Stromal cell of bone marrow (primary cell): ENCODE data around the gene PKHD1.

Experiments used
- DNase-seq: peaks from one replicate; pipeline ENCODE4 v3.0.0-alpha.2; 2012; ENCODE audit warnings: low read depth

PKHD1 gene

GRCh38 chr6:52042141-52042885 is 45.1 kb downstream of the PKHD1 start:
- DNase-seq: no peak

GRCh38 chr6:52041134-52041533 is 46.3 kb downstream of the PKHD1 start:
- DNase-seq: no peak

- DNase-seq: no peak
Measured at GRCh38 chr6:52027699-52028098, 59.7 kb downstream of the PKHD1 start.

GRCh38 chr6:52024451-52025068 is 62.9 kb downstream of the PKHD1 start:
- DNase-seq: no peak

DNA sequence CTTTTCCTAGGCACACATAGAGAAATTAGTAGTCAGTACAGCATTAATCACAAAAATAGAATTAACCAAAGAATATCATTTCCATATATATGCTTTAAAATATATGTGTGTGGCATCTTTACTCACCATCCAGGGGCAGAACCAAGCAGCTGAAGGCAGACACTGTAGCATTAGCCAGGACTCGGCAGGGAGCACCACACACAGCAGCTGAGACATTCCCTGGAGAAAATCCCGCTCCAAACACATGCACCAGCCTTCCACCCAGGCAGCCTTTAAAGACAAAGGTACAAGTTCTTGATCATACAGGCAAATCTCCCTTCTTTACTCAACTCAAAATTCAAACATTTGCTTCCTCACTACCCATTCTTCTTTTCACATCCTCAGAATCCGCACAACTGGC is 64.7 kb downstream of the PKHD1 start:
- no peak for DNase-seq

GRCh38 chr6:52020945-52021570 is 66.4 kb downstream of the PKHD1 start:
- peak; percentile 10 for DNase-seq

DNA sequence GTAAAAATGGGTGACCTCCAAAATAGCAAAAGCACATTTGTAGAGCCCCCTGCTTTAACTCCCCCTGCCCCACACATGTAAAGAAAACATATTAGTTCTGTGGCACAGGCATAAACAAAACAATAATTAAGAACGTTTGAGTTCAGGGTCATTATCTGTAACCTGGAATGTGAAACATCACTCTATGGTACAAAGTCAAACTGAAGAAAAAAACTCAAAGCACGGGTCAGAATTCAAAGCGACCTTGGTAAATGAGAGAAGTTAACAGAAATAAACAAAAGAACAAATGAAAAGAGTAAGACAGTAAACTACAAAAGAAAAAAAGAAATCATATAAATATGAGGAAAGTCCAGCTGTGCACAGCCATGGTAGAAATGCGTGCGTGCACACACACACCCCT is 67.5 kb downstream of the PKHD1 start:
- no peak for DNase-seq

- DNase-seq: no peak
Measured at GRCh38 chr6:52019092-52019491, 68.3 kb downstream of the PKHD1 start.

GRCh38 chr6:52016915-52017748 is 70.3 kb downstream of the PKHD1 start:
- no peak for DNase-seq

GRCh38 chr6:52015953-52016352 is 71.5 kb downstream of the PKHD1 start:
- no peak for DNase-seq

DNA sequence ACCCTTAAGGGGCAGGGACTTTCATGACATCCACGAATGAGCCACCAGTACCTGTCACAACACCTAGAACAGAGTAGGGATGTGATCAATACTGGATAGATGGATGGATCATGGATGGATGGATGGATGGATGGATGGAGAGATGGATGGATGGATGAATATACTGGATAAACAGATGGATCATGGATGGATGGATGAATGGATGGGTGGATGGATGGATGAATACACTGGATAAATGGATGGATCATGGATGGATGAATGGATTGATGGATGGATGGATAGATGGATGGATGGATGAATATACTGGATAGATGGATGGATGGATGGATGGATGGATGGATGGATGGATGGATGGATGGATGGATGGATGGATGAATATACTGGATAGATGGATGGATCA is 73.0 kb downstream of the PKHD1 start:
- DNase-seq: no peak

DNA sequence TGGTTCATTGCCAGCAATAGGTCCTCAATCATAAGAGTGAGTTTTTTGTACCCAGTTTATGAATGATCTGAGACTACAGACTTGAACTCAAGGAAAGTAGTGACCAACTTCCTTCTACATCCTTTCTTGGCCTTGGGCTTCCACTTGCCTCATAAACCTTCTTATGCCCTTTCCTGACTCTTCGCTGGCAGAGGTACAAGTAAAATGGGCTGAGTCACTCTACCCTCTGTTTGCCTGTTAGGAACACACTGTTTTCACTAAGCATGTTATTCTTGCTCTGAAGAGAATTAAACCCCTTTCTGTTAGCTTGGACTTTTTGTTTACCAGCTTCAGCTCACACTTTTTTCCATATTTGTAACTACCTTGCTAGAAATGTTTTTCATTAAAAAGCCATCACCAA is 74.4 kb downstream of the PKHD1 start:
- DNase-seq: peak; percentile 6

GRCh38 chr6:52012582-52012981 is 74.8 kb downstream of the PKHD1 start:
- no peak for DNase-seq

DNA sequence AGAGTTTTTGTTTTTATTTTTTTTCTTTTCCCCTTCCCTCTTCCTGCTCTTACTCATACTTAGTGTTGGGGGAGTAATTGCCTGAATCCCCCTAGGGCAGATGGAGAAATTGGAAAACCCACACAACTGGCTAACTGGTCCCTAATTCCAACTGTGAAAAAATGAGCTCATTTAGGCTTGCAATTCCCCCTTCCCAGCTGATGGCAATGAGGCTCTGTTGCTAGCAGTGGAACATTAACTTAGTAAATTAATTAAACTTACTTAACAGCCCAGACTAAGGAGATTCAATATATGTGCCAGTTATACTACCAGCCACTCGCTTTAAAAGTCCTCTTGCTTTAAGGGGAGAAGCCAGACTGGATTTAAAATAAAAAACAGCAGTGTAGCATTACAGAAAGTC is 76.6 kb downstream of the PKHD1 start:
- no peak for DNase-seq

GRCh38 chr6:52010145-52010544 is 77.3 kb downstream of the PKHD1 start:
- no peak for DNase-seq

GRCh38 chr6:52009466-52010140 is 77.8 kb downstream of the PKHD1 start:
- no peak for DNase-seq

GRCh38 chr6:52000064-52000463 is 87.3 kb downstream of the PKHD1 start:
- DNase-seq: no peak

- DNase-seq: no peak
Measured at GRCh38 chr6:51996296-51996947, 91.0 kb downstream of the PKHD1 start.

DNA sequence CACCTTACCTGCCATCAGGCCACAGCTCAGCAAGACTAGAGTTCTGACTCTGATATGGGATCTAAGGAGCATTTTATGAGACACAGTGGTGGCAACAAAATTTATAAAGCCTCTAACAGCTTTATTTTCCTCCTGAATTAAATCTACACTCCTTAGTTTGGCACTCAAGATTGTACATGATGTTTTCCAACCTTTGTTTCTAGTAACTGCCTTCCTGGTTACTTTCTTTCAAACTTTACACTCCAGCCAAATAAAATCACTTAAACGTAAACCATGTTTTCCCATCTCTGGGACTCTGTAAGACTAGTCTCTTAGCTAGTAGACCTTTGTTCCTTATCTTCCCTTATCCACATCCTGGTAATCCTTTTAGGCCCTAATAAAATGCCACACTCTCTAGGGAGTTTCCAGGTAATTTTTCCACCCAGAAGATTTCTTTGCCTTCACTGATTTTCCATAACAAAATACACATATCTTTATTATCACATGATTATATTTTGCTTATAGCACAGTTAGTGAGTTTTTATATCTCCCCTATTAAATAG is 92.1 kb downstream of the PKHD1 start:
- DNase-seq: no peak

DNA sequence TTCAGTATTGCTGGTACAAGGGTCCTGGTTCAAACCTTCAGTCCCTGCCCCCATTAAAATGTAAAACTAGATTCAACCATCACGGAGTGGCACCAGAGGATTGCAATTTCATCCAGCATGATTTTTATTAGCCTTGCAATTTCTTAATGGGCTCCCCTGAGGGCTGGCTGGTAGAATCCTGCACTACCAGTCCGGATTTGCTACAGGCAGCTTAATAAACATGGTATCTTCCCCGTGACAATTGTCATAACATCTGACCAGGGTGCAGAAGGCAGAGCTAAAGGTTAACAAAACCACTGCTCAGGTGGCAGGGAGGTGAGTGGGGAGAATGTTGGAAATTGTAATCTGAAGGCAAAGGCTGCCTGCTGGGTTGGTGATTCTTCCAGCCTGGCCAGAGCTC is 94.5 kb downstream of the PKHD1 start:
- DNase-seq: no peak

DNA sequence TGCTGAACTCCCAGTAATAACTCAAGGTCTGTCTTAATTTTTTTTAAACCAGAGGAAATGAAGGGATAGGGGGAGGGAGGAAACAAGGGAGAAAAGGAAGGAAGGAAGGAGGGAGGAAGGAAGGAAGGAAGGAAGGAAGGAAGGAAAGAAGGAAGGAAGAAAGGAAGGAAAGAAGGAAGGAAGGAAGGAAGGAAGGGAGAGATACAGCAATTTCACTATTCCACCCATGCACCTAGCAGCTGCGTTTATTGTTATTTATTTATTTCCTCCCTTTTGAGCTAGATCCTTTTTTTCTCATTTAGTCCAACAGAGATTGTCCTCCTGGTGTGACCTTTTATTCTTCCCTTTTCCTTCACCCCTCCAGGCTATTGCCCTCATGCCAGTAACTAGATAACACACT is 97.6 kb downstream of the PKHD1 start:
- DNase-seq: no peak
